Endodermal cell (in vitro differentiated cells): ENCODE results near the gene AKAP13. TPM values are rescaled to one million over a fixed set of nuclear protein-coding genes. Genes with fewer than 3 reads are reported as not detected.

Experiments
- DNase-seq: peaks from one replicate; pipeline ENCODE4 v3.0.0-alpha.2; 2017
- H3K27ac ChIP-seq: 2 replicates; pipeline ENCODE4 v1.5.1; 2013; ENCODE audit warnings: mild to moderate bottlenecking, low read depth, low read length, moderate library complexity
- H3K27me3 ChIP-seq: 2 replicates; pipeline ENCODE4 v1.6.1; 2013; ENCODE audit warnings: mild to moderate bottlenecking, low read length, moderate library complexity; ENCODE audit not compliant: insufficient read depth, control insufficient read depth, poor library complexity, severe bottlenecking
- H3K36me3 ChIP-seq: 2 replicates; pipeline ENCODE4 v1.7.0; 2013; ENCODE audit warnings: mild to moderate bottlenecking, low read length, moderate library complexity; ENCODE audit not compliant: control insufficient read depth, insufficient read depth
- H3K4me1 ChIP-seq: one replicate; pipeline ENCODE4 v1.7.0; 2013; ENCODE audit warnings: low read length; ENCODE audit not compliant: control insufficient read depth, insufficient read depth
- H3K4me3 ChIP-seq: 2 replicates; pipeline ENCODE4 v1.5.1; 2013; ENCODE audit warnings: mild to moderate bottlenecking, low read length, moderate library complexity
- H3K9ac ChIP-seq: 2 replicates; pipeline ENCODE4 v1.6.1; 2013; ENCODE audit warnings: mild to moderate bottlenecking, low read length, moderate library complexity; ENCODE audit not compliant: poor library complexity, severe bottlenecking; ENCODE audit errors: extremely low read depth
- H3K9me3 ChIP-seq: 2 replicates; pipeline ENCODE4 v1.6.1; 2013; ENCODE audit warnings: mild to moderate bottlenecking, low read length, moderate library complexity; ENCODE audit not compliant: control insufficient read depth
- H3K27ac Mint-ChIP-seq: 2 replicates; pipeline ENCODE4 v1.8.0; 2020; ENCODE audit warnings: mixed read lengths
- H3K27me3 Mint-ChIP-seq: 2 replicates; pipeline ENCODE4 v1.8.0; 2021; ENCODE audit warnings: mild to moderate bottlenecking, mixed read lengths; ENCODE audit not compliant: insufficient read depth
- H3K36me3 Mint-ChIP-seq: 2 replicates; pipeline ENCODE4 v1.8.0; 2020; ENCODE audit warnings: low read depth, mixed read lengths
- H3K4me1 Mint-ChIP-seq: 2 replicates; pipeline ENCODE4 v1.8.0; 2020; ENCODE audit warnings: mixed read lengths
- H3K4me3 Mint-ChIP-seq: 2 replicates; pipeline ENCODE4 v1.8.0; 2020; ENCODE audit warnings: mild to moderate bottlenecking, moderate library complexity, mixed read lengths
- H3K9me3 Mint-ChIP-seq: 2 replicates; pipeline ENCODE4 v1.8.0; 2020; ENCODE audit warnings: mild to moderate bottlenecking, mixed read lengths
- CTCF ChIP-seq: fragments of 200-600 bp; sonication (generic); conservative IDR thresholded peaks from 2 replicates; pipeline ENCODE4 v1.5.0; 2021; ENCODE audit warnings: antibody characterized with exemption, mild to moderate bottlenecking
- WGBS, 2 experiments: methylation state at CpG; one replicate each; pipeline versions ENCODE4 v1.1.5 to v1.1.7; 2013; ENCODE audit warnings: missing lambda C conversion rate in 2 of 2, mixed read lengths in 1 of 2; ENCODE audit not compliant: insufficient coverage in 1 of 2, insufficient read length in 1 of 2; 5-methylcytosine and 5-hydroxymethylcytosine counted together
- total RNA-seq, 2 donors: library from RNA; stranded (reverse); fragmentation: NEBNext Ultra II Directional in 1 of 2; extraction: Animal tissue kit (Norgen Biotek cat#: 25700) in 1 of 2; gene quantifications; 2 replicates in 1 of 2; 3 replicates in 1 of 2; pipeline ENCODE4 v1.2.1, GENCODE V29; 2021

AKAP13 gene
- total RNA-seq, 2 donors from 2014 or later, result 115 to 131 TPM

- Histone ChIP-seq H3K27me3 (no peaks in the 10 kb centered on the region), H3K4me1 (peaks cover 7% of the 10 kb centered on the region), H3K9ac (no peak overlapping the region), H3K9me3 (no peaks in the 10 kb centered on the region), H3K27ac (no peak overlapping the region), H3K36me3 (peaks cover 10% of the 10 kb centered on the region), H3K4me3 (no peak overlapping the region)
- Mint-ChIP-seq H3K36me3 (peaks cover 13% of the 10 kb centered on the region), H3K4me1 (peaks cover 24% of the 10 kb centered on the region), H3K4me3 (no peak overlapping the region), H3K9me3 (no peaks in the 10 kb centered on the region), H3K27ac (peak overlapping the region; percentile 75), H3K27me3 (no peaks in the 10 kb centered on the region)
- 98 to 100% methylated on average over 9 to 10 of the region's 10 CpGs for WGBS, 2 experiments
- no peak for DNase-seq
- peak; percentile 11 for TF ChIP-seq CTCF
Measured at GRCh38 chr15:85414991-85415390, 34.6 kb downstream of the AKAP13 start.

- Mint-ChIP-seq H3K9me3 (no peaks in the 10 kb centered on the region), H3K27me3 (no peaks in the 10 kb centered on the region), H3K4me1 (peaks cover 26% of the 10 kb centered on the region), H3K36me3 (peaks cover 10% of the 10 kb centered on the region), H3K4me3 (no peak overlapping the region), H3K27ac (no peak overlapping the region)
- no peaks in the 10 kb centered on the region for H3K9me3 ChIP-seq
- no peaks in the 10 kb centered on the region for H3K27me3 ChIP-seq
- no peak overlapping the region for H3K27ac ChIP-seq
- peaks cover 10% of the 10 kb centered on the region for H3K36me3 ChIP-seq
- DNase-seq, result no peak
- no peak overlapping the region for H3K4me3 ChIP-seq
- H3K9ac ChIP-seq, result no peak overlapping the region
- TF ChIP-seq CTCF, result no peak
- peaks cover 7% of the 10 kb centered on the region for H3K4me1 ChIP-seq
- WGBS, 2 experiments, result 89 to 93% methylated on average over 2 of the region's 2 CpGs
Measured at GRCh38 chr15:85415783-85416182, 35.4 kb downstream of the AKAP13 start.

GRCh38 chr15:85417276-85417675 lies 36.9 kb downstream of the AKAP13 start:
- H3K9me3 Mint-ChIP-seq, result no peaks in the 10 kb centered on the region
- no peaks in the 10 kb centered on the region for H3K27me3 Mint-ChIP-seq
- Histone ChIP-seq H3K27ac (no peak overlapping the region), H3K9ac (no peak overlapping the region), H3K27me3 (no peaks in the 10 kb centered on the region), H3K36me3 (peaks cover 4% of the 10 kb centered on the region), H3K4me3 (no peak overlapping the region), H3K4me1 (no peaks in the 10 kb centered on the region), H3K9me3 (no peaks in the 10 kb centered on the region)
- H3K36me3 Mint-ChIP-seq, result peaks cover 7% of the 10 kb centered on the region
- no peak overlapping the region for H3K27ac Mint-ChIP-seq
- no peak for TF ChIP-seq CTCF
- H3K4me3 Mint-ChIP-seq, result no peak overlapping the region
- no peak for DNase-seq
- WGBS, 2 experiments, result 91 to 95% methylated on average over 5 of the region's 5 CpGs
- H3K4me1 Mint-ChIP-seq, result peaks cover 38% of the 10 kb centered on the region
